ENCODE results near the gene PGD. TPM values are rescaled to one million over a fixed set of nuclear protein-coding genes. Genes with fewer than 3 reads are reported as not detected.

The PGD gene
- total RNA-seq, 4 donors from 2014 or later, result 38.8 to 70.5 (median 53.2) TPM

GRCh38 chr1:10437052-10437451, 38.2 kb downstream of the PGD start:
- 96% methylated on average over 1 of the region's 1 CpG for WGBS, 2 donors
- TF ChIP-seq POLR2A (IDR thresholded peaks at IDR 0.05) (no peak), CTCF (IDR thresholded peaks at IDR 0.05) (no peak)
- H3K4me3 ChIP-seq (ENCODE audit: low read depth, poor library complexity, severe bottlenecking), result no peak overlapping the region
- intact Hi-C loops (cut with DNase I; ENCODE audit: low total_unique reads), result no loop called here
- DNase-seq (ENCODE audit: low spot score in 2 of 2), result no peak

- no peak for DNase-seq (ENCODE audit: low spot score in 2 of 2)
- TF ChIP-seq POLR2A (IDR thresholded peaks at IDR 0.05) (no peak), CTCF (IDR thresholded peaks at IDR 0.05) (no peak)
- 83 to 85% methylated on average over 7 of the region's 7 CpGs for WGBS, 2 donors
- intact Hi-C loops (cut with DNase I; ENCODE audit: low total_unique reads), result no loop called here
- no peak overlapping the region for H3K4me3 ChIP-seq (ENCODE audit: low read depth, poor library complexity, severe bottlenecking)
These were observed 39.9 kb downstream of the PGD start for GRCh38 chr1:10438677-10439163.

GRCh38 chr1:10440305-10440704, 41.4 kb downstream of the PGD start:
- WGBS, 2 donors, result 89 to 91% methylated on average over 2 of the region's 2 CpGs
- no peak for TF ChIP-seq POLR2A (IDR thresholded peaks at IDR 0.05)
- no peak for TF ChIP-seq CTCF (IDR thresholded peaks at IDR 0.05)
- H3K4me3 ChIP-seq (ENCODE audit: low read depth, poor library complexity, severe bottlenecking), result no peak overlapping the region
- intact Hi-C loops (cut with DNase I; ENCODE audit: low total_unique reads), result no loop called here
- DNase-seq (ENCODE audit: low spot score in 2 of 2), result no peak

DNA sequence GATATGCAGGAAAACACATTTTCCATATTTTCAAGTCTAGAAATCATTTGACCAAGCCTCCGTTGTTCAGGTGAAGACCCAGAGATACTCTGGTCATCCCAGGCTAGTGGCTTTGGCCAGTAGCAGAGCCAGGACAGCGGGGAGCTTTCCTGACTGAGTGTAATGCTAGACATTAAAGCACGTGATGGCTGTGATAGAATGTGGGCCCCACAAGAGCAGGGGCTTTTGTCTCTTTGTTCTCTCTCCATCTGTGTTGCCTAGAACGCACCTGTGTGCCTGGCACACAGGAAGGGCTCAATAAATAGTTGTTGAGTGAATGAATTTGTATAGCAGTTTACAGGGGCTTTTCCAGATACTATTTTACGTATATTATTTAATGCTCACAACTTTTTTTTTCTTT, 41.9 kb downstream of the PGD start:
- no peak for DNase-seq (ENCODE audit: low spot score in 2 of 2)
- TF ChIP-seq CTCF (IDR thresholded peaks at IDR 0.05) (no peak), POLR2A (IDR thresholded peaks at IDR 0.05) (no peak)
- 93 to 96% methylated on average over 5 of the region's 5 CpGs for WGBS, 2 donors
- no peak overlapping the region for H3K4me3 ChIP-seq (ENCODE audit: low read depth, poor library complexity, severe bottlenecking)
- intact Hi-C loops (cut with DNase I; ENCODE audit: low total_unique reads), result no loop called here

- no peak overlapping the region for H3K4me3 ChIP-seq (ENCODE audit: low read depth, poor library complexity, severe bottlenecking)
- TF ChIP-seq CTCF (IDR thresholded peaks at IDR 0.05) (no peak), POLR2A (IDR thresholded peaks at IDR 0.05) (no peak)
- intact Hi-C loops (cut with DNase I; ENCODE audit: low total_unique reads), result no loop called here
- DNase-seq (ENCODE audit: low spot score in 2 of 2), result no peak
- WGBS, 2 donors, result 72 to 82% methylated on average over 6 of the region's 6 CpGs
These were observed 45.4 kb downstream of the PGD start for GRCh38 chr1:10444248-10444647.

GRCh38 chr1:10444795-10445397, 46.0 kb downstream of the PGD start:
- intact Hi-C loops (cut with DNase I; ENCODE audit: low total_unique reads), result no loop called here
- WGBS, 2 donors, result 66 to 73% methylated on average over 7 of the region's 7 CpGs
- H3K4me3 ChIP-seq (ENCODE audit: low read depth, poor library complexity, severe bottlenecking), result no peak overlapping the region
- TF ChIP-seq POLR2A (IDR thresholded peaks at IDR 0.05), result no peak
- no peak for TF ChIP-seq CTCF (IDR thresholded peaks at IDR 0.05)
- DNase-seq (ENCODE audit: low spot score in 2 of 2), result no peak

Data from lower leg skin (tissue), 4 donors.